Hepatocyte (in vitro differentiated cells): Measurements from ENCODE around the gene CEP112.

Experiments
- EZH2 ChIP-seq: fragments of 200-600 bp; sonication (generic); IDR thresholded peaks from 2 replicates; pipeline ENCODE4 v1.6.1; 2016; ENCODE audit warnings: antibody characterized with exemption, mild to moderate bottlenecking, borderline replicate concordance
- EZH2phosphoT487 ChIP-seq: fragments of 200-600 bp; sonication (generic); IDR thresholded peaks from one replicate; pipeline ENCODE4 v1.6.1; 2018; ENCODE audit warnings: antibody characterized with exemption, mild to moderate bottlenecking, low read depth, moderate library complexity; ENCODE audit not compliant: unreplicated experiment, severe bottlenecking
- TF ChIP-seq, protein P1 (sequence below): fragments of 200-600 bp; sonication (generic); IDR thresholded peaks from 2 replicates; pipeline ENCODE4 v1.5.1; 2016; ENCODE audit warnings: antibody characterized with exemption, mild to moderate bottlenecking; ENCODE audit not compliant: poor library complexity

DNA sequence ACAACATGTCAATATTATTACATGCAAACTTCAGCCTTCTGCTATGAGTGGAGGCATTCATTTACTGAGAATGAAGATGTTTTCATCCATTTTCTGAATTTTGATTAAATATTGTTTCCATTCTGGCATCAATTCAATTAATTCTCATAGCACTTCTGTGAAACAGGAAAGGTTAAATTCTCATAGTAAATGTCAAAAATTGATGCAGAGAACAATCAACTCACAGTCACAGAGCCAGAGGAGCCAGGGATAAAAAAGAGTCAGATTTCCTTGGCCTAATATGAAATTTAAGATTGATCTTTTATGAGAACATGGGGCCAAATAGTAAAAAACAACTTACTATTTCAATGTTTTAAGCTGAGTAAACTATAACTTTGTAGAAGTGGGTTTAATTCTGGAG lies 446.7 kb downstream of the CEP112 start:
- no peak for TF ChIP-seq EZH2
- TF ChIP-seq, protein P1, sequence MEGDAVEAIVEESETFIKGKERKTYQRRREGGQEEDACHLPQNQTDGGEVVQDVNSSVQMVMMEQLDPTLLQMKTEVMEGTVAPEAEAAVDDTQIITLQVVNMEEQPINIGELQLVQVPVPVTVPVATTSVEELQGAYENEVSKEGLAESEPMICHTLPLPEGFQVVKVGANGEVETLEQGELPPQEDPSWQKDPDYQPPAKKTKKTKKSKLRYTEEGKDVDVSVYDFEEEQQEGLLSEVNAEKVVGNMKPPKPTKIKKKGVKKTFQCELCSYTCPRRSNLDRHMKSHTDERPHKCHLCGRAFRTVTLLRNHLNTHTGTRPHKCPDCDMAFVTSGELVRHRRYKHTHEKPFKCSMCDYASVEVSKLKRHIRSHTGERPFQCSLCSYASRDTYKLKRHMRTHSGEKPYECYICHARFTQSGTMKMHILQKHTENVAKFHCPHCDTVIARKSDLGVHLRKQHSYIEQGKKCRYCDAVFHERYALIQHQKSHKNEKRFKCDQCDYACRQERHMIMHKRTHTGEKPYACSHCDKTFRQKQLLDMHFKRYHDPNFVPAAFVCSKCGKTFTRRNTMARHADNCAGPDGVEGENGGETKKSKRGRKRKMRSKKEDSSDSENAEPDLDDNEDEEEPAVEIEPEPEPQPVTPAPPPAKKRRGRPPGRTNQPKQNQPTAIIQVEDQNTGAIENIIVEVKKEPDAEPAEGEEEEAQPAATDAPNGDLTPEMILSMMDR = no peak
- no peak for TF ChIP-seq EZH2phosphoT487
